Stimulated activated CD4-positive, alpha-beta T cell treated with anti-CD3 and anti-CD28 coated beads, Interleukin-15, amount 100 ng/mL, for 48 hours (primary cell): Measurements from ENCODE around the gene BARD1.
"Not testable (repeated sequence)": the region's sequence is repeated elsewhere in the genome, so short reads cannot be mapped to it uniquely, and the experiment has no call there.

Experiments
- DNase-seq, 2 donors: peaks; one replicate each; pipeline ENCODE4 v3.0.0-alpha.2; 2020; ENCODE audit warnings: low read depth in 2 of 2

The BARD1 gene

GRCh38 chr2:214765180-214765579 lies 44.3 kb downstream of the BARD1 start:
- no peak for DNase-seq

GRCh38 chr2:214753455-214753854 lies 56.0 kb downstream of the BARD1 start:
- no peak for DNase-seq

DNA sequence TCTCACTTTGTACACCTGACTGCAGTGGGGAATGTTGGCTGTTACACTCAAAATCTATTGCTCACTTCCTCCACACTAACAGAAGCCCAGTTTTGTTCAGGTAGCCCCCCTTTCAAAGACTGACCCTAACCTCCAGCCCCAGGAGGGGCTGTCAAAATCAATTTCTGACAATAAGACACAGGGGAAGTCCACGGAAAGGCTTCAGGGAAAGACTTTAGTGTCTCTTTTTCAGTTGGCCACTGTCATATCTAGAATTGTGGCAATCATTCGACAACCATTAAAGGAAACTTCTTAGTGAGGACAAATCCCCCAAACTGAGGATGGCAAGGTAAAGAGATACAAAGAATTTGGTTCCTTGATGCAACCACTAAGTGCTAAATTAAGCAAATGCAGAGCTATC lies 59.0 kb downstream of the BARD1 start:
- no peak for DNase-seq

- no peak for DNase-seq
Measured at GRCh38 chr2:214747992-214748391, 61.5 kb downstream of the BARD1 start.

GRCh38 chr2:214742119-214742518 lies 67.4 kb downstream of the BARD1 start:
- DNase-seq, result no peak

DNA sequence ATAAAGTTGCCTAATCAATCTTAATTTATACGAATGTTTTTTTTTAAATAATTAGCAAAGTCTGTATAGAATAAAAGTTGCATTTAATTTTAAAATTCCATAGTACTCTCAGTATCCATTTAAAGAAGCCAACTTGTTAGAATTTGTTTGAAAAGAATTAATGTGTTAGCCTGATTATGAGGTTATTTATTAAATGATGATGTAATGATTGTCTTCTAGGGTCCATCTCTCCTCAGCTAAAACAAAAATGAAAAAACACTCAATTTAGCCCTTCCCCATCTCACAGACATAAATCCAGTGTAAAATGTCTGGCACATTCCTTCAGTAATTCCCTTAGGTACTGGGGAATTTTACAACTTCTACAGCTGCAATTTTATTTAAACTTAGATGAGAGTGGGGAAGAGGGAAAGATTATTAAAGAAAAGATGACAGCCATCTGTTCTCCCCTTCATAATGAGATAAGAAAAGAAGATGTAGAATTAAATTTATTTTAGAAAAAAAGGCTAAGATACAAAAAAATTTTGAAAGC lies 68.6 kb downstream of the BARD1 start:
- no peak for DNase-seq

DNA sequence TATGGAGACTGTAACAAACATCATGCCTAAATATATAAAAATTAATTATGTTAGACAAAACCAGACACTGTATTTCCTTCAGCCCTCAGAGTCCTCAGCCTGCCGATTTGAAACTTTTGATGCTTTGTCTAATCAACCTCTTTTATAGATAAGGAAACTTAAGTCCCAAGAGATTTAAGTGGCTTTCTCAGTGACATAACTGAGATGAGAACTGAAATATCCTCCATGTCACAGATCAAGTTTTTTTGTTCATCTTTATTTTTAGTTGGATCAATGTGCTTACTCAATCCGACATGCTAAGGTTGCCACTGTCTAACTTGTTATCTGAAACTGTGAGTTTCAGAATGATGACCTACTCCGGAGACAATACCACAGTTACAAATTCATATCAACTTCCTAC lies 72.3 kb downstream of the BARD1 start:
- no peak for DNase-seq

- DNase-seq, result no peak
Measured at GRCh38 chr2:214730800-214731407, 78.6 kb downstream of the BARD1 start.

- DNase-seq, result no peak
Measured at GRCh38 chr2:214730248-214730647, 79.2 kb downstream of the BARD1 start.

DNA sequence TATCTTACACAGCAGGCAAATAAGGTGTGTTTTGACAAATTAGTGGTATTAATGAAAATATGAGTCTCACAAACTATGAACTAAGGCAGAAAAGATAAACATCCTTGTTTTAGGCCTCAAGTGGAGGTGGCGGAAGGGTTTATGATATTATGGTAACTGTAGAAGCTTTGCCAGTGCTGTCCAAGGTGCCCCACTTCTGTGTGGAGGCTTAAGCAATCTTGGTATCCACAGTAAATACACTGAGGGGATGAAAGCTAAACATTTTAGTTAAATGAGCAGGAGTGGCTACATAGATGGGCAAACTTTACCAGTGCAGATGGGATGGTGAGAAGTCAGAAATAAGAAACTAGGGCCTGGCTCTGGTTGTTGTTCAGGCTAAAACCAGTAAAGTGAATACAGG lies 84.7 kb downstream of the BARD1 start:
- DNase-seq, result no peak

- DNase-seq, result not testable (repeated sequence)
Measured at GRCh38 chr2:214717837-214718236, 91.6 kb downstream of the BARD1 start.

DNA sequence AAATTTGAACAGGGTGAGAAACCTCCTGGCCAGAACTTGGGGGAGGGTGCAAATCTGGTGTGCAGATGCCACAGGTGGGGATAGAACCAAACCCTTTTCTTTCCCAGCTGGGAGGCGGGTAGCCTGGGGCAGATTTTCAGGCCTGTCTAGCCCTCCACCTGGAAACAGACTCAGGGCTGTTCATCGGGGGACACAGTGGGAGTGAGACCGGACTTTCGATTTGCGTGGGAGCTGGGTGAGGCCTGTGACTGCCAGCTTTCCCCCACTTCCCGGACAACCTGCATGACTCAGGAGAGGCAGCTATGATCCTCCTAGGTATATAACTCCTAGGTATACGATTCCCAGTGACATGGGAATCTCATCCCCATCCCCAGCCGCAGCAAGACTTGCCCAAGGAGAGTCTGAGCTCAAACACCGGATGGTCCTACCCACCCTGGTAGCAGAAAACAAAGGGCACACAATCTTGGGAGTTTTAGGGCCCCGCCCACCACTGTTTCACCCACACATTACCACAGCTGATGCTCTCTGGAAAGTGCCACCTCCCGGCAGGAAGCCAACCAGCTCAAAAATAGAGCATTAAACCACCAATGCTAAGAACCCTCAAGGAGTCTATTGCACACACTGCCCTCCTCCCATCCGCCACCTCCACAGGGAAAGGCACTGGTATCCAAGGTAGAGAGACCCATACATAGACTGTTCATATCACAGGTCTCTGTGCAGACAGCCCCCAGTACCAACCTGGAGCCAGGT lies 92.5 kb downstream of the BARD1 start:
- no peak for DNase-seq

- DNase-seq, result no peak
Measured at GRCh38 chr2:214715025-214715424, 94.5 kb downstream of the BARD1 start.

DNA sequence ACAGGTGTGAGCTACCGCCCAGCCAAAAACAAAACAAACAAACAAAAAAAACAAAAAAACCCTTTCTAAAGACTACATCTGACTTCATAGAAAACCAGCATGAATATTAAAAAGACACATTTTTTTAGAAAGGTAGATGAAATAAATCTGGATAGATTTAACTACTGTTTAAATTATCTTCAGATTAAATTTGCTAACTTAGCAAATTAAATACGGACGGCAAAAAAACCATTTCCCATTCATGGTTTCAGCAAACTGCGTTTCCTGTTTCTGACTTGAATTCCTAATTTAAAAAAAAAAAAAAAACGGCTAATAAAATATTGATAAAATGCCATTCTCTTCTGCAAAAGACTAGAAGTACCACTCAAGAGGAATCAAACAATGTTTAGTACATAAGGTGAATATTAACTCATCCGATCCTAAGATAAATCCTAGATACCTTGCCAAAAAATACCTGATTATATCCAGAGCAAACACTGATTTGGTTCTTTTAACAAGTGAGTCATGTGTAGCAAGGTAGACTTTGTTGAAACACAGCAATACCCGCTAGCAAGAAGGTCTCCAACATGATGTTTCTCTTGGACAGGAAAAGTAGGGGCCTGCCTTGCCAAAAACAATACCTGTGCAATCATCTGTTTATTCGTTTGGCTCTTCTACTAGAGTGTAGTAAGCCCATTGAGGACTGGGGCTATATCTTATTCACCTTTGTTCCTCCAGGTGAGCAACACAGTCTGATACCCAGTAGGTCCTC lies 96.2 kb downstream of the BARD1 start:
- no peak for DNase-seq

GRCh38 chr2:214710729-214711128 lies 98.8 kb downstream of the BARD1 start:
- DNase-seq, result no peak

GRCh38 chr2:214706986-214707385 lies 102.5 kb downstream of the BARD1 start:
- no peak for DNase-seq

DNA sequence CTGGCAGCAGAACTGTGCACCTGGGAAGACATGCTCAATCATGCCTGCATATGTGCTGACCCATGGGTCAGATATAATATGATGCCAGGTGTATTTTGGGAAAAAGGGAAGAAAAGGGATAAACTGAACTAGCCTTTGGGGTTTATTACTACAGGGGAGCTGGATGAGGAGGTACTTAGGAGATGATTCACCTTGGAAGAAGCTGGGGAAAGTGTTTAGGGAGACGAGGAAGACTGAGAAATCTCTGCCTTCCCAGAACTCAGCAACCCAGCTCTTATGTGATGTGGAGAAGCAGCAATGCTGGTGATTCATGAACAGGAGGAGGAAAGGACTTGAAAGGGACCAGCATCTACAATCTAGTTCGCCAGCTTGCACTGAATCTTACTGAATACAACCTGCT lies 110.2 kb downstream of the BARD1 start:
- DNase-seq, result no peak

- no peak for DNase-seq
Measured at GRCh38 chr2:214696681-214697080, 112.8 kb downstream of the BARD1 start.

- DNase-seq, result no peak
Measured at GRCh38 chr2:214695789-214696188, 113.7 kb downstream of the BARD1 start.

GRCh38 chr2:214683557-214683956 lies 125.9 kb downstream of the BARD1 start:
- DNase-seq, result not testable (repeated sequence)

DNA sequence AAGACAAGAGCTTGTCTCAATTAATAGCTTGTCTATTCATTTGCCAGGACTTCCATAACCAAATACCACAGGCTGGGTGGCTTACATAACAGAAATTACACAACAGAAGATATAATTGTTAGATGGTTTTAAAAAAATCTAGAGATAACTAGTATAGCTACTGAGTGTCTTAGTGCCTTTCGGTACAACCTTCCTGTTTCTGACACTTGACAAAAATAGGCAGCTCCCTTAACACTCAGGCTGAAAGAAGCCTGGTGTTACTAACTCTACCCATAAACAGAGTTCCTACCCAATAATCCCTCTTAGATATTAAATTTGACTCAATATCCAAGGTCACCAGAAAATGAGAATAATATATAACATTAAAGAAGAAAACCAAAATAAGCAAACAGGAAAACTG lies 129.7 kb downstream of the BARD1 start:
- DNase-seq, result no peak

- DNase-seq, result no peak
Measured at GRCh38 chr2:214676421-214677089, 132.9 kb downstream of the BARD1 start.
